SU-DHL-6 (cell line): ENCODE results near the gene GRID2.

Experiments used
- CTCF ChIP-seq: fragments of 200-600 bp; sonication (generic); IDR thresholded peaks from one replicate; pipeline ENCODE4 v1.5.1; 2017; ENCODE audit warnings: antibody characterized with exemption, mild to moderate bottlenecking, low read length, moderate library complexity; ENCODE audit not compliant: insufficient read depth, poor library complexity, severe bottlenecking
- EZH2phosphoT487 ChIP-seq: fragments of 200-600 bp; sonication (generic), shearing (Covaris generic); conservative IDR thresholded peaks from 2 replicates; pipeline ENCODE4 v1.6.1; 2018; ENCODE audit warnings: mild to moderate bottlenecking, antibody characterized with exemption, low read length, moderate library complexity, mixed read lengths

GRCh38 chr4:93042746-93043145 is 739.0 kb downstream of the GRID2 start:
- no peak for TF ChIP-seq CTCF
- TF ChIP-seq EZH2phosphoT487, result no peak
